MCF 10A (cell line): ENCODE measurements around the gene CFP. TPM values are rescaled to one million over a fixed set of nuclear protein-coding genes. Genes with fewer than 3 reads are reported as not detected.

Experiments
- BruUV-seq: library from RNA; stranded (reverse); fragments of 400-500 nt; replicated peaks from 2 replicates; lab custom pipeline; 2021; lab: Mats Ljungman, UMichigan
- CTCF ChIA-PET: fragments of 300-600 bp; sonication (Branson Sonifier 250); formaldehyde crosslinking; extraction: SDS; loops from one replicate; lab custom pipeline; 2021; ENCODE audit warnings: antibody characterized with exemption, inconsistent platforms; lab: Yijun Ruan, JAX
- POLR2A ChIA-PET: fragments of 300-600, 350-650 bp; sonication (Branson Sonifier 250); formaldehyde crosslinking; extraction: SDS; loops from one replicate; lab custom pipeline; 2020; ENCODE audit warnings: antibody characterized with exemption, inconsistent platforms; lab: Yijun Ruan, JAX
- DNase-seq: peaks from one replicate; pipeline ENCODE4 v3.0.0-alpha.2; 2018; ENCODE audit not compliant: unreplicated experiment
- H3K27ac Mint-ChIP-seq: one replicate; pipeline ENCODE4 v1.8.0; 2022; ENCODE audit warnings: mild to moderate bottlenecking, low read depth, mixed read lengths; ENCODE audit not compliant: unreplicated experiment
- H3K27me3 Mint-ChIP-seq: one replicate; pipeline ENCODE4 v1.8.0; 2022; ENCODE audit warnings: mixed read lengths; ENCODE audit not compliant: insufficient read depth, unreplicated experiment
- H3K36me3 Mint-ChIP-seq: one replicate; pipeline ENCODE4 v1.8.0; 2022; ENCODE audit warnings: mild to moderate bottlenecking, moderate library complexity, mixed read lengths; ENCODE audit not compliant: insufficient read depth, unreplicated experiment
- H3K4me1 Mint-ChIP-seq: one replicate; pipeline ENCODE4 v1.8.0; 2022; ENCODE audit warnings: mixed read lengths; ENCODE audit not compliant: insufficient read depth, unreplicated experiment
- H3K4me3 Mint-ChIP-seq: one replicate; pipeline ENCODE4 v1.8.0; 2022; ENCODE audit warnings: mild to moderate bottlenecking, moderate library complexity, mixed read lengths; ENCODE audit not compliant: unreplicated experiment
- H3K9me3 Mint-ChIP-seq: one replicate; pipeline ENCODE4 v1.8.0; 2022; ENCODE audit warnings: mixed read lengths; ENCODE audit not compliant: unreplicated experiment
- CTCF ChIP-seq: fragments of 200-600 bp; IDR thresholded peaks from one replicate; pipeline ENCODE4 v1.8.0; 2022; ENCODE audit warnings: antibody characterized with exemption, mild to moderate bottlenecking; ENCODE audit not compliant: unreplicated experiment
- intact Hi-C: fragments of 100-400 bp; cut with micrococcal nuclease; formaldehyde crosslinking; loops from 2 replicates; pipeline ENCODE4 v1.14.1; 2022
- total RNA-seq: library from RNA; stranded (reverse); gene quantifications from 2 replicates; pipeline ENCODE4 v1.2.3, GENCODE V29; 2022

CFP gene
- total RNA-seq, 1 experiment from 2014 or later = 0.56 TPM

DNA sequence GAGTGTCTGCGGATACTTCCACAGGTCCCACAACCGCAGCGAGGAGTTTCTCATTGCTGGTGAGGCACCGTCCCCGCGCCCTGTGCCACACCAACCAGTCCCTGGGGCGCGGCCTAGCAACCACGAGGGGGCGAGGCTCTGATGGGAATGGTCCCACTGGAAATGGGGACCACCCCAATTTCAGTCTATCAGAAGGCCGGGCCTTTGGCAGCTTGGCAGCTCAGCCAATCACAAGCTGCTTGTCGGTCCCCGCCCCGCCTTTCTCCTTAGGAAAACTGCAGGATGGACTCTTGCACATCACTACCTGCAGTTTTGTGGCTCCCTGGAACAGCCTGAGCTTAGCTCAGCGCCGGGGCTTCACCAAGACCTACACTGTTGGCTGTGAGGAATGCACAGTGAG, 44.5 kb downstream of the CFP start:
- no peak for DNase-seq
- Mint-ChIP-seq H3K27me3 (no peaks in the 10 kb centered on the region), H3K9me3 (no peaks in the 10 kb centered on the region), H3K36me3 (peaks cover 46% of the 10 kb centered on the region), H3K27ac (peak overlapping the region; percentile 10), H3K4me3 (no peak overlapping the region), H3K4me1 (peaks cover 13% of the 10 kb centered on the region)
- TF ChIP-seq CTCF = no peak
- ChIA-PET POLR2A (no interaction called here), CTCF (interaction anchor here (0.6 kb wide), 1 partner anchor 9 kb away, joined by 4 read pairs; no protein-coding TSS in a partner anchor)
- intact Hi-C loops = no loop called here
- BruUV-seq = no TSS peak

- ChIA-PET POLR2A (no interaction called here), CTCF (no interaction called here)
- peak overlapping the region; percentile 76 for H3K4me3 Mint-ChIP-seq
- peaks cover 16% of the 10 kb centered on the region for H3K4me1 Mint-ChIP-seq
- intact Hi-C loops = no loop called here
- peak overlapping the region; percentile 74 for H3K27ac Mint-ChIP-seq
- H3K36me3 Mint-ChIP-seq = peaks cover 46% of the 10 kb centered on the region
- no peak for TF ChIP-seq CTCF
- H3K9me3 Mint-ChIP-seq = no peaks in the 10 kb centered on the region
- H3K27me3 Mint-ChIP-seq = no peaks in the 10 kb centered on the region
- no peak for DNase-seq
- BruUV-seq = no TSS peak
These were observed 45.0 kb downstream of the CFP start for GRCh38 chrX:47584714-47585113.

DNA sequence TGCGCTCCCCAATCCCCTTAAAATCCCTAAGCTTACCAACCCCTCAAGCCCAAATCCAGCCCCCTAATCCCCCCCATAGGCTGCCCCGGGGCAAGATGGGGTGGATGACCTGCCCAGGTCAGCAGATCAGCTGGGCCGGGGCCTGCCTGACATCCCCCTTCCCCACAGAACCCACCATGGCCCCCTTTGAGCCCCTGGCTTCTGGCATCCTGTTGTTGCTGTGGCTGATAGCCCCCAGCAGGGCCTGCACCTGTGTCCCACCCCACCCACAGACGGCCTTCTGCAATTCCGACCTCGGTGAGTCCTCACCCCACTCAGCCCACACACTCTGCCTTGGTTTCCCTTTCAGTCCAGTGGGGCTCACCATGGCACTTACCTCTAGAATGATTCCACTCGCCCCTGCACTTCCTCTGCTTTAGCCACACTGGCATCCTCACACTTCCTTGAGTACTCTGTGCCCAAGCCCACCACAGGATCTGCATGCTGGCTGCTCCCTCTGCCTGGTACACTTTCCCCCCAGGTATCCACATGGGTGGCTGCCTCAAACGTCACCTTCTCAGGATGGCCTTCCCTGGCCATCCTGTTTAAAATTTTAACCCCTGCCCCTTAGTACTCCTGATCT, 46.4 kb downstream of the CFP start:
- ChIA-PET CTCF (interaction anchor here (0.6 to 0.7 kb wide), 2 partner anchors 42 to 283 kb away, joined by 4 to 5 read pairs; no protein-coding TSS in a partner anchor), POLR2A (interaction anchor here (0.8 to 2.1 kb wide), 4 partner anchors 12 to 67 kb away, joined by 4 to 21 read pairs (median 4); partner anchors contain the start of gene ELK1)
- intact Hi-C loops = no loop called here
- Mint-ChIP-seq H3K27me3 (no peaks in the 10 kb centered on the region), H3K4me1 (peaks cover 24% of the 10 kb centered on the region), H3K27ac (peak overlapping the region; percentile 74), H3K4me3 (peak overlapping the region; percentile 76), H3K9me3 (no peaks in the 10 kb centered on the region), H3K36me3 (peaks cover 47% of the 10 kb centered on the region)
- BruUV-seq = TSS peak; percentile 49
- no peak for TF ChIP-seq CTCF
- DNase-seq = no peak

DNA sequence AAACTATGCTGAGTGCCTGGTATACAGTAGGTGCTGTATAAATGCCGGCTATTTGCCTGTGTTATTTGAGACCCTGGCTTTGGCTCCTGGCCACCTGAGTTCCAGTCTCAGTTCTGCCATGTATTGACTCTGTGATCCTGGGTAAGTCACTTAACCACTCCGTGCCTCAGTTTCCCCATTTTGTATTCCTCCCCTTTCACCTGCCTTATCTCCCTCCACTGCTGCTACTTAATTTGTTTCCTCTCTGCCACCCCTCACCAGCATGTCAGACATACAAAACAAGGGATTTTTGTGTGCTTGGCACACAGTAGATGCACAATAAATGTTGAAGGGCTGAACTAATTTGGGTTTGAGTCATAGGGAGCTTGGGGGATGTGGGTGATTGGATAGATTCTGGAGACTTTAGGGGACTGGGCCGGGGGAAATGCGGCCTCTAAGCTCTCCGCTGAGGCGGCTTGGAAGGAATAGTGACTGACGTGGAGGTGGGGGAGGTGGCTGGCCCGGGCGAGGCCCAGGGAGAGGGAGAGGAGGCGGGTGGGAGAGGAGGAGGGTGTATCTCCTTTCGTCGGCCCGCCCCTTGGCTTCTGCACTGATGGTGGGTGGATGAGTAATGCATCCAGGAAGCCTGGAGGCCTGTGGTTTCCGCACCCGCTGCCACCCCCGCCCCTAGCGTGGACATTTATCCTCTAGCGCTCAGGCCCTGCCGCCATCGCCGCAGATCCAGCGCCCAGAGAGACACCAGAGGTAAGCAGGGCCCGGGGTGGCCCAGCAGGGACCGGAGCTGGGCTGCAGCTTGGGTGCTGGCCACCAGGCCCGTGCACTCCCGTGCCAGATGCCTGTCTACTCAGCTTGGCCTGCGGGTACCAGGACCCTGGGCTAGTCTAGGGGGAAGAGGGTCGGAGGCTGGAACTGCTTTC, 47.7 kb downstream of the CFP start, which contains the start of gene TIMP1:
TIMP1 (plus strand) TSS at position 706 of the 917 bp plus-strand sequence. CDS start 980 bp downstream, outside the sequence.
- DNase-seq = peak; percentile 93
- Mint-ChIP-seq H3K27ac (peak within 1 kb of the TSS; percentile 74), H3K27me3 (no peaks in the 10 kb centered on the region), H3K36me3 (peaks cover 46% of the 10 kb centered on the region), H3K9me3 (no peaks in the 10 kb centered on the region), H3K4me3 (peak within 1 kb of the TSS; percentile 76), H3K4me1 (peaks cover 24% of the 10 kb centered on the region)
- no peak for TF ChIP-seq CTCF
- no TSS peak for BruUV-seq
- ChIA-PET POLR2A (interaction anchor here (0.5 to 2.1 kb wide), 16 partner anchors 9 to 1198 kb away, joined by 3 to 21 read pairs (median 4); partner anchors contain the start of genes ELK1 and SYN1), CTCF (interaction anchor here (0.6 to 1.3 kb wide), 6 partner anchors 16 to 173 kb away, joined by 3 to 4 read pairs (median 4); no protein-coding TSS in a partner anchor)
- intact Hi-C loops = loop anchor here (1.0 kb wide), 1 partner anchor 41 kb away; no protein-coding TSS in a partner anchor
